H1 (cell line): ENCODE measurements around the gene TMEM51. TPM values are rescaled to one million over a fixed set of nuclear protein-coding genes. Genes with fewer than 3 reads are reported as not detected.

Source experiments
- CTCF ChIA-PET: fragments of 300-600 bp; sonication (Branson Sonifier 250); formaldehyde crosslinking; loops from one replicate; lab custom pipeline; 2021; ENCODE audit not compliant: partially characterized antibody; lab: Charles Lee
- POLR2A ChIA-PET: fragments of 300-600 bp; sonication (Branson Sonifier 250); formaldehyde crosslinking; loops from one replicate; lab custom pipeline; 2021; ENCODE audit warnings: inconsistent platforms; ENCODE audit not compliant: partially characterized antibody; lab: Charles Lee
- DNase-seq, 2 experiments: peaks; one replicate each; pipeline versions ENCODE4 v3.0.0 to v3.0.0-alpha.2; 2010 to 2022; ENCODE audit warnings: low spot score in 2 of 2, low read depth in 1 of 2, mixed read lengths in 1 of 2
- FAIRE-seq: peaks from 2 replicates; lab custom pipeline; 2011; peaks lifted over from hg19 to GRCh38; lab: Jason Lieb, UNC
- H2AFZ ChIP-seq: 2 replicates; pipeline ENCODE4 v1.8.1; 2012; ENCODE audit warnings: low read length, inconsistent platforms
- H2AK5ac ChIP-seq: 2 replicates; pipeline ENCODE4 v1.6.1; 2013; ENCODE audit warnings: low read depth, low read length
- H2BK120ac ChIP-seq: replicated peaks from 2 replicates; pipeline ENCODE3; 2013; ENCODE audit warnings: low read depth, low read length, inconsistent platforms
- H2BK12ac ChIP-seq: 2 replicates; pipeline ENCODE4 v1.6.1; 2013; ENCODE audit warnings: low read depth, low read length
- H2BK15ac ChIP-seq: 2 replicates; pipeline ENCODE4 v1.6.1; 2013; ENCODE audit warnings: low read length
- H2BK20ac ChIP-seq: 2 replicates; pipeline ENCODE4 v1.6.1; 2013; ENCODE audit warnings: low read length
- H2BK5ac ChIP-seq: 2 replicates; pipeline ENCODE4 v1.6.1; 2013; ENCODE audit warnings: low read depth, low read length
- H3K14ac ChIP-seq: 2 replicates; pipeline ENCODE4 v1.6.1; 2013; ENCODE audit warnings: inconsistent platforms; ENCODE audit not compliant: insufficient read length
- H3K18ac ChIP-seq: 2 replicates; pipeline ENCODE4 v1.6.1; 2013; ENCODE audit warnings: low read length; ENCODE audit errors: extremely low read depth
- H3K23ac ChIP-seq: 2 replicates; pipeline ENCODE4 v1.6.1; 2013; ENCODE audit warnings: inconsistent platforms; ENCODE audit not compliant: insufficient read length
- H3K23me2 ChIP-seq: 2 replicates; pipeline ENCODE4 v1.6.1; 2013; ENCODE audit warnings: low read depth, low read length
- H3K27ac ChIP-seq: 2 replicates; pipeline ENCODE4 v1.6.1; 2011; ENCODE audit warnings: low read depth, low read length, inconsistent platforms
- H3K27me3 ChIP-seq, 4 experiments: replicated peaks in 1 of 4; 1 replicate in 1 of 4; 2 replicates in 3 of 4; pipeline versions ENCODE4 v1.6.1 to v1.8.1; 2011 to 2013; ENCODE audit warnings: low read length in 3 of 4, mild to moderate bottlenecking in 3 of 4, inconsistent platforms in 2 of 4, mixed read lengths in 2 of 4, moderate library complexity in 1 of 4; ENCODE audit not compliant: control insufficient read depth in 3 of 4, insufficient read depth in 3 of 4; ENCODE audit errors: extremely low read depth in 1 of 4
- H3K36me3 ChIP-seq, 4 experiments: 2 replicates each; pipeline versions ENCODE4 v1.6.1 to v1.8.1; 2011 to 2013; ENCODE audit warnings: mild to moderate bottlenecking in 4 of 4, low read length in 3 of 4, moderate library complexity in 2 of 4, control low read depth in 1 of 4, inconsistent platforms in 1 of 4; ENCODE audit not compliant: insufficient read depth in 4 of 4, control insufficient read depth in 2 of 4
- H3K4ac ChIP-seq: replicated peaks from 2 replicates; pipeline ENCODE3; 2013; ENCODE audit warnings: low read length, low read depth, mixed read lengths, inconsistent platforms; ENCODE audit not compliant: insufficient read length
- H3K4me1 ChIP-seq, 4 experiments: replicated peaks in 1 of 4; 1 replicate in 1 of 4; 2 replicates in 3 of 4; pipeline versions ENCODE4 v1.6.1 to v1.8.1; 2011 to 2013; ENCODE audit warnings: low read length in 3 of 4, inconsistent platforms in 2 of 4, mixed read lengths in 1 of 4; ENCODE audit not compliant: insufficient read depth in 4 of 4, control insufficient read depth in 3 of 4
- H3K4me2 ChIP-seq, 2 experiments: 2 replicates each; pipeline versions ENCODE4 v1.6.1 to v1.8.1; 2011 to 2013; ENCODE audit warnings: low read depth in 2 of 2, low read length in 2 of 2, control low read depth in 1 of 2, inconsistent platforms in 1 of 2, mild to moderate bottlenecking in 1 of 2; ENCODE audit not compliant: insufficient read depth in 1 of 2
- H3K4me3 ChIP-seq, 4 experiments: fragments of 200-600, 300-600 bp in 1 of 4; sonication (generic), shearing (Covaris generic), sonication (Bioruptor Twin) in 1 of 4; 2 replicates each; pipeline versions ENCODE4 v1.5.1 to v1.8.1; 2011 to 2016; ENCODE audit warnings: low read length in 4 of 4, low read depth in 3 of 4, control low read depth in 2 of 4, inconsistent platforms in 2 of 4, mild to moderate bottlenecking in 2 of 4, mixed read lengths in 1 of 4, moderate library complexity in 1 of 4; ENCODE audit not compliant: insufficient read depth in 2 of 4; ENCODE audit errors: extremely low read depth in 1 of 4
- H3K56ac ChIP-seq: replicated peaks from 2 replicates; pipeline ENCODE3; 2013; ENCODE audit warnings: low read depth, mild to moderate bottlenecking, mixed read lengths, low read length, inconsistent platforms; ENCODE audit not compliant: insufficient read length
- H3K79me1 ChIP-seq: 2 replicates; pipeline ENCODE4 v1.6.1; 2013; ENCODE audit warnings: low read depth, low read length, control low read depth
- H3K79me2 ChIP-seq, 2 experiments: 2 replicates each; pipeline versions ENCODE4 v1.6.1 to v1.8.1; 2012 to 2013; ENCODE audit warnings: low read length in 2 of 2, mild to moderate bottlenecking in 2 of 2, inconsistent platforms in 1 of 2; ENCODE audit not compliant: insufficient read depth in 2 of 2, control insufficient read depth in 1 of 2
- H3K9ac ChIP-seq, 4 experiments: replicated peaks in 1 of 4; 1 replicate in 1 of 4; 2 replicates in 3 of 4; pipeline versions ENCODE4 v1.6.1 to v1.8.1; 2011 to 2013; ENCODE audit warnings: low read depth in 3 of 4, low read length in 3 of 4, control low read depth in 2 of 4, mild to moderate bottlenecking in 2 of 4, moderate library complexity in 2 of 4, inconsistent platforms in 1 of 4; ENCODE audit errors: extremely low read depth in 1 of 4
- H3K9me3 ChIP-seq, 2 experiments: 2 replicates each; pipeline versions ENCODE4 v1.6.1 to v1.8.1; 2012 to 2013; ENCODE audit warnings: mild to moderate bottlenecking in 2 of 2, moderate library complexity in 2 of 2, control low read depth in 1 of 2, inconsistent platforms in 1 of 2, low read depth in 1 of 2, low read length in 1 of 2, mixed read lengths in 1 of 2; ENCODE audit not compliant: insufficient read depth in 2 of 2
- H4K20me1 ChIP-seq, 2 experiments: replicated peaks in 1 of 2; 2 replicates each; pipeline versions ENCODE3 to v1.8.1; 2011 to 2013; ENCODE audit warnings: inconsistent platforms in 2 of 2, low read length in 2 of 2, mild to moderate bottlenecking in 1 of 2; ENCODE audit not compliant: insufficient read depth in 2 of 2, control insufficient read depth in 1 of 2
- H4K5ac ChIP-seq: 2 replicates; pipeline ENCODE4 v1.6.1; 2013; ENCODE audit warnings: low read length, low read depth, mixed read lengths, inconsistent platforms; ENCODE audit not compliant: insufficient read length
- H4K8ac ChIP-seq: 2 replicates; pipeline ENCODE4 v1.8.0; 2013; ENCODE audit warnings: mild to moderate bottlenecking, moderate library complexity, low read length, inconsistent platforms; ENCODE audit not compliant: insufficient read depth; ENCODE audit errors: extremely low read depth
- H4K91ac ChIP-seq: replicated peaks from 2 replicates; pipeline ENCODE3; 2013; ENCODE audit warnings: low read length, mixed read lengths, inconsistent platforms; ENCODE audit not compliant: insufficient read length
- RAD21 ChIP-seq, 2 experiments: IDR thresholded peaks in 1 of 2; conservative IDR thresholded peaks in 1 of 2; 2 replicates each; pipeline ENCODE4 v1.6.1; 2011; ENCODE audit warnings: low read depth in 2 of 2, low read length in 2 of 2, improper control_type of control experiment in 1 of 2, inconsistent platforms in 1 of 2, mild to moderate bottlenecking in 1 of 2, moderate library complexity in 1 of 2
- USF2 ChIP-seq: IDR thresholded peaks from 2 replicates; pipeline ENCODE4 v1.6.1; 2011; ENCODE audit warnings: low read length, improper control_type of control experiment
- WGBS, 2 experiments: shearing (Covaris generic) in 1 of 2; methylation state at CpG; one replicate each; pipeline versions ENCODE4 v1.1.6 to v1.1.7; 2013 to 2015; ENCODE audit warnings: low lambda C conversion rate in 2 of 2, mixed read lengths in 2 of 2, inconsistent platforms in 1 of 2, low coverage in 1 of 2, missing lambda C conversion rate in 1 of 2; ENCODE audit not compliant: insufficient replicate concordance in 2 of 2, insufficient coverage in 1 of 2, insufficient read length in 1 of 2; ENCODE audit errors: extremely low coverage in 1 of 2, missing lambda C conversion rate in 1 of 2; 5-methylcytosine and 5-hydroxymethylcytosine counted together
- polyA plus RNA-seq, 7 experiments: library from polyadenylated mRNA; depleted of rRNA in 3 of 7; stranded (reverse) in 5 of 7; unstranded in 2 of 7; fragments of >200 nt in 5 of 7; fragments of 200-250 nt in 2 of 7; gene quantifications; 1 replicate in 5 of 7; 2 replicates in 1 of 7; 4 replicates in 1 of 7; pipeline versions ENCODE4 v1.2.1 to v1.2.3, GENCODE V29; 2011 to 2013; ENCODE audit warnings: missing spikeins in 2 of 7, mixed read lengths in 2 of 7
- total RNA-seq: library from RNA; stranded (reverse); fragmentation: NEBNext Ultra II Directional; extraction: Animal tissue kit (Norgen Biotek cat#: 25700); gene quantifications from 2 replicates; pipeline ENCODE4 v1.2.1, GENCODE V29; 2021

The TMEM51 gene
- total and polyA plus RNA-seq, 2 of the 8 experiments (the other 6 are each of a cell fraction or from before 2014, with no cell fraction given), result 9.9 to 10.7 TPM

- ChIA-PET CTCF (interaction anchor here (1.0 to 2.2 kb wide), 5 partner anchors 12 to 68 kb away, joined by 3 to 9 read pairs (median 4); no protein-coding TSS in a partner anchor), POLR2A (no interaction called here)
- no peak overlapping the region for H3K14ac ChIP-seq
- no peak overlapping the region for H2AK5ac ChIP-seq
- no peak overlapping the region for H3K9ac ChIP-seq
- no peak overlapping the region for H3K4me3 ChIP-seq
- no peaks in the 10 kb centered on the region for H3K36me3 ChIP-seq
- no peaks in the 10 kb centered on the region for H3K23me2 ChIP-seq
- peak overlapping the region; percentile 51; the same call in 1 of the 2 replicates for H2AFZ ChIP-seq
- no peaks in the 10 kb centered on the region for H3K27me3 ChIP-seq
- no peak overlapping the region for H4K5ac ChIP-seq
- H4K91ac ChIP-seq, result no peak overlapping the region
- H3K4ac ChIP-seq, result no peak overlapping the region
- FAIRE-seq (no peak), DNase-seq (no peak)
- H2BK120ac ChIP-seq, result no peak overlapping the region
- H3K18ac ChIP-seq, result no peak overlapping the region
- H3K9me3 ChIP-seq, result no peaks in the 10 kb centered on the region
- H3K56ac ChIP-seq, result no peak overlapping the region
- H4K8ac ChIP-seq, result no peak overlapping the region
- 77% methylated on average over 5 of the region's 5 CpGs; no CpG with 5 or more reads in 1 of the 2 experiments for WGBS, 2 experiments
- no peak overlapping the region for H3K4me2 ChIP-seq
- H3K27ac ChIP-seq, result no peak overlapping the region
- H2BK15ac ChIP-seq, result no peak overlapping the region
- no peak overlapping the region for H2BK20ac ChIP-seq
- no peaks in the 10 kb centered on the region for H4K20me1 ChIP-seq
- peaks cover 0 to 4% (median 1%) of the 10 kb centered on the region in 4 experiments; a peak in 3 of 7 replicates for H3K4me1 ChIP-seq
- H3K23ac ChIP-seq, result no peak overlapping the region
- H2BK5ac ChIP-seq, result no peak overlapping the region
- H3K79me2 ChIP-seq, result no peaks in the 10 kb centered on the region
- H2BK12ac ChIP-seq, result no peak overlapping the region
- H3K79me1 ChIP-seq, result no peaks in the 10 kb centered on the region
- TF ChIP-seq USF2, result peak; percentile 62
- no peak for TF ChIP-seq RAD21 (IDR thresholded peaks at IDR 0.05 in 1 of 2, conservative IDR thresholded peaks at IDR 0.05 in 1 of 2; ENCODE audit: low read depth in 2 of 2, low read length in 2 of 2)
Measured at GRCh38 chr1:15236321-15236721, 82.8 kb downstream of the TMEM51 start.
